GM19023 (cell line): Measurements from ENCODE around the gene FAM204A.

Source experiments
- ATAC-seq: cut with Tn5 transposase; IDR thresholded peaks from one replicate; pipeline ENCODE4 v1.9.1; 2021; ENCODE audit warnings: mild to moderate bottlenecking, moderate library complexity; ENCODE audit not compliant: unreplicated experiment

The FAM204A gene

GRCh38 chr10:118251791-118252190 is 90.3 kb downstream of the FAM204A start:
- no peak for ATAC-seq

DNA sequence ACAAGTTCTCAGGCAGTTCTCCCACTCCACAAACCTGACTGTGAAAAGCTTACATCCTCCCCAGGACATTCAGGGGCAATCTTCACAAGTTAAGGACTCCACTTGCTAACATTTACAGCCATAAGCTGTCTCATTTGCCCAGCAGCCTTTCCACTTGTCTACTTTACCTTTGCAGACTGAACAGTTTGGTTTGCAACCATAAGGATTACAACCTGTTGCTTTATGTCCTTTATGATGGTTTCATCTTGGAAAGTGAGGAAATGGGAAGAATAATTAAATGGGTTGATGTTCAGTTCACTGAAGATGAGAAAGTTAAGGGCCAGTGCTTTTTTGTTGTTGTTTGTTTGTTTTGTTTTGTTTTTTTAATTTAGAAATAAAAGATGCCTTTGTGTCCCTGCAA is 92.4 kb downstream of the FAM204A start:
- ATAC-seq = no peak
